Measurements from ENCODE around the gene GADD45B. TPM values are rescaled to one million over a fixed set of nuclear protein-coding genes. Genes with fewer than 3 reads are reported as not detected.

Gene GADD45B
- total RNA-seq, 1 donor from 2014 or later = 91.2 TPM

GRCh38 chr19:2441096-2441752 is 34.7 kb upstream of the GADD45B start:
- ATAC-seq (no peak), DNase-seq (no peak)
- intact Hi-C loops (cut with DNase I) = no loop called here
- Histone ChIP-seq H3K4me1 (no peaks in the 10 kb centered on the region), H3K27me3 (no peaks in the 10 kb centered on the region), H3K9me3 (no peaks in the 10 kb centered on the region), H3K4me3 (no peak overlapping the region), H3K36me3 (peaks cover 9% of the 10 kb centered on the region), H3K27ac (no peak overlapping the region)
- no peak for TF ChIP-seq CTCF (IDR thresholded peaks at IDR 0.05)

DNA sequence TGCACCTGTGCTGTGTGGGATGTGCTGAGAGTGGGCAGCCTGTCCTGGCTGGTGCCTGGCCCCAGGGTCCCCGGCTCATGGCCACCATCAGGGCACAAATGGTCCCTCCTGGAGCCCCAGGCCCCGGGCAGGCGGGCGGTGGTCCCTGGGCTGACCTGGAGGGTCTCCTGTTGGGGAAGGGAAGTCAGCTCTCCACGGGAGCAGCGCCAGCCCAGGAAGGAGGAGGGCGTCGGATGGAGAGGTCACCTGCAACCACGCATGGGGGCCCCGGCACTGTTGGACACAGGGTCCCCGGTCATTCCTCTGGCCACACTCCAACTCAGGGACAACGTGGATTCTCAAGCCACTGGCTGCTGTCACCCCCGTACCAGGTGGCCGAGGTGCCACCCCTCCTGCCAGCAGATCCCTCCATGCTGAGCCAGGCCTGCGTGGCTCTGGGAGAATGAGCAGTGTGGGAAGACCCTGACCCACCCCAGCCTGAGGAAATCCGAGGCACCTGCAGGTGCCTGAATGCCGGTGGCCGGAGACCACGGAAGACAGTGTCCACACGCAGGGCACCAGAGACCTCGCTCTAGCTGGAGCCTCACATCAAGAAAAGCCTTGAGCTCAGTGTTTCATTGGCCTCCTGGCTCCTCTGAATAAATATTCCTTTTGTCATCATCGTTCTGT is 32.7 kb upstream of the GADD45B start:
- Histone ChIP-seq H3K27me3 (no peaks in the 10 kb centered on the region), H3K36me3 (no peaks in the 10 kb centered on the region), H3K27ac (no peak overlapping the region), H3K4me3 (no peak overlapping the region), H3K4me1 (no peaks in the 10 kb centered on the region), H3K9me3 (no peaks in the 10 kb centered on the region)
- no peak for DNase-seq
- no peak for ATAC-seq
- intact Hi-C loops (cut with DNase I) = no loop called here
- no peak for TF ChIP-seq CTCF (IDR thresholded peaks at IDR 0.05)

- DNase-seq = no peak
- no peak for TF ChIP-seq CTCF (IDR thresholded peaks at IDR 0.05)
- Histone ChIP-seq H3K36me3 (no peaks in the 10 kb centered on the region), H3K27me3 (no peaks in the 10 kb centered on the region), H3K27ac (no peak overlapping the region), H3K4me1 (no peaks in the 10 kb centered on the region), H3K4me3 (no peak overlapping the region), H3K9me3 (no peaks in the 10 kb centered on the region)
- intact Hi-C loops (cut with DNase I) = no loop called here
- no peak for ATAC-seq
Measured at GRCh38 chr19:2443785-2444182, 32.1 kb upstream of the GADD45B start.

- DNase-seq (no peak), ATAC-seq (no peak)
- Histone ChIP-seq H3K4me1 (no peaks in the 10 kb centered on the region), H3K4me3 (no peak overlapping the region), H3K27ac (no peak overlapping the region), H3K27me3 (no peaks in the 10 kb centered on the region), H3K9me3 (no peaks in the 10 kb centered on the region), H3K36me3 (no peaks in the 10 kb centered on the region)
- TF ChIP-seq CTCF (IDR thresholded peaks at IDR 0.05) = no peak
- intact Hi-C loops (cut with DNase I) = no loop called here
Measured at GRCh38 chr19:2444251-2445002, 31.5 kb upstream of the GADD45B start.

DNA sequence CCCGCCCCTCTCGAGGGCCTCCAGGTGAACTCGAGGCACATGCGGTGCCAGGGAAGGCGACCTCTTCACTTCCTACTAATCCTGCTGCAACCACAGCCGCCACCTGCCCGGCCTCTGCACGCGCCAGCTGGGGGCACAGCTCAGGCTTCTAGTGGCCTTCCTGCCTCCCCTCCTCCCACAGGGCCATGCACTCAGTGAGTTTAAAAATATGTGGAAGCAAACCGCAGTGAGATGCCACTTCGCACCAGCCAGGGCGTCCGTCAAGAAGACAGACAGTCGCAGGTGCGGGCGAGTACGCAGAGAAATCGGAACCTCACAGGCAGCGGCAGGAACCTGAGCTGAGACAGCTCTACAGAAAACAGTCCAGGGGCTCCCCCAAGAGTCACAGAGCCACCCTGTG is 29.5 kb upstream of the GADD45B start:
- intact Hi-C loops (cut with DNase I) = no loop called here
- DNase-seq = no peak

More for the DNA sequence above, 29.5 kb upstream of the GADD45B start:
- ATAC-seq = no peak
- H3K27me3 ChIP-seq = no peaks in the 10 kb centered on the region
- no peaks in the 10 kb centered on the region for H3K9me3 ChIP-seq
- H3K27ac ChIP-seq = no peak overlapping the region
- no peaks in the 10 kb centered on the region for H3K4me1 ChIP-seq
- no peaks in the 10 kb centered on the region for H3K36me3 ChIP-seq
- H3K4me3 ChIP-seq = no peak overlapping the region
- no peak for TF ChIP-seq CTCF (IDR thresholded peaks at IDR 0.05)
